K562 (cell line): ENCODE results near the gene IGFBP4. TPM values are rescaled to one million over a fixed set of nuclear protein-coding genes. Genes with fewer than 3 reads are reported as not detected.
A peak's percentile ranks its signal among the peaks of the same experiment; 100 is the strongest.

Experiments used
- ATAC-seq: fragments of 200-7000 bp; cut with Tn5 transposase; 3 replicates; pipeline ENCODE4 v1.9.1; 2020; ENCODE audit warnings: moderate library complexity
- BruUV-seq: library from RNA; stranded (reverse); fragments of 400-500 nt; replicated peaks from 2 replicates; lab custom pipeline; 2021; lab: Mats Ljungman, UMichigan
- CTCF ChIA-PET: fragments of 300-600 bp; formaldehyde crosslinking; extraction: SDS; loops from one replicate; lab custom pipeline; 2021; ENCODE audit warnings: low intra/inter-chr PET ratio; lab: Yijun Ruan, JAX
- POLR2A ChIA-PET: fragments of 300-600, 350-650 bp; sonication (Branson Sonifier 250); formaldehyde crosslinking; extraction: SDS; loops from one replicate; lab custom pipeline; 2021; ENCODE audit warnings: antibody characterized with exemption, inconsistent platforms; lab: Yijun Ruan, JAX
- DNase-seq, 4 experiments: peaks; one replicate each; pipeline versions ENCODE4 v3.0.0 to v3.0.0-alpha.2; 2011 to 2018; ENCODE audit warnings: low spot score in 3 of 4, mixed read lengths in 3 of 4; ENCODE audit errors: extremely low read depth in 1 of 4
- FAIRE-seq: peaks from 2 replicates; lab custom pipeline; 2011; peaks lifted over from hg19 to GRCh38; lab: Jason Lieb, UNC
- H2AFZ ChIP-seq: 2 replicates; pipeline ENCODE4 v1.6.0; 2011; ENCODE audit warnings: low read depth, low read length, control low read depth, inconsistent platforms
- H3K27ac ChIP-seq: fragments of 200-600 bp; 3 replicates; pipeline ENCODE4 v1.8.0; 2011; ENCODE audit warnings: low read depth, mild to moderate bottlenecking, control low read depth, inconsistent platforms, low read length, moderate library complexity, mixed read lengths; ENCODE audit errors: extremely low read depth
- H3K27me3 ChIP-seq, 2 experiments: fragments of 300-600 bp in 1 of 2; 2 replicates in 1 of 2; 3 replicates in 1 of 2; pipeline versions ENCODE4 v1.6.0 to v1.8.0; 2011; ENCODE audit warnings: inconsistent platforms in 2 of 2, low read length in 2 of 2, mild to moderate bottlenecking in 1 of 2, mixed read lengths in 1 of 2, moderate library complexity in 1 of 2; ENCODE audit not compliant: control insufficient read depth in 2 of 2, insufficient read depth in 2 of 2
- H3K36me3 ChIP-seq: fragments of 300-600 bp; 3 replicates; pipeline ENCODE4 v1.8.0; 2011; ENCODE audit warnings: mild to moderate bottlenecking, low read length, inconsistent platforms; ENCODE audit not compliant: control insufficient read depth, insufficient read depth
- H3K4me1 ChIP-seq, 2 experiments: fragments of 200-600 bp in 1 of 2; replicated peaks in 1 of 2; 2 replicates in 1 of 2; 3 replicates in 1 of 2; pipeline versions ENCODE4 v1.5.1 to v1.8.0; 2011; ENCODE audit warnings: inconsistent platforms in 2 of 2, low read length in 2 of 2, mild to moderate bottlenecking in 1 of 2, mixed read lengths in 1 of 2, moderate library complexity in 1 of 2; ENCODE audit not compliant: control insufficient read depth in 2 of 2, insufficient read depth in 2 of 2
- H3K4me2 ChIP-seq: 2 replicates; pipeline ENCODE4 v1.6.1; 2011; ENCODE audit warnings: low read length, control low read depth, inconsistent platforms, mixed read lengths; ENCODE audit not compliant: insufficient read depth
- H3K4me3 ChIP-seq: fragments of 200-600 bp; sonication (generic), shearing (Covaris generic); 2 replicates; pipeline ENCODE4 v1.5.1; 2016; ENCODE audit warnings: control low read depth, inconsistent platforms
- H3K79me2 ChIP-seq: fragments of 200-600 bp; 3 replicates; pipeline ENCODE4 v1.8.0; 2011; ENCODE audit warnings: low read length, inconsistent platforms; ENCODE audit not compliant: control insufficient read depth, insufficient read depth
- H3K9ac ChIP-seq, 2 experiments: 2 replicates each; pipeline versions ENCODE4 v1.6.0 to v1.6.1; 2011; ENCODE audit warnings: low read depth in 2 of 2, low read length in 2 of 2, control low read depth in 1 of 2, inconsistent platforms in 1 of 2, mild to moderate bottlenecking in 1 of 2, mixed read lengths in 1 of 2; ENCODE audit not compliant: insufficient read depth in 1 of 2
- H3K9me1 ChIP-seq: one replicate; pipeline ENCODE4 v1.6.0; 2011; ENCODE audit warnings: inconsistent platforms, mild to moderate bottlenecking, low read length, moderate library complexity; ENCODE audit not compliant: control insufficient read depth, insufficient read depth
- H3K9me3 ChIP-seq: replicated peaks from 2 replicates; pipeline ENCODE4 v1.5.1; 2011; ENCODE audit warnings: low read depth, low read length, inconsistent platforms; ENCODE audit not compliant: control insufficient read depth, insufficient read depth
- H4K20me1 ChIP-seq: replicated peaks from 2 replicates; pipeline ENCODE4 v1.6.1; 2011; ENCODE audit warnings: low read length, inconsistent platforms, mixed read lengths; ENCODE audit not compliant: control insufficient read depth, insufficient read depth
- SP2 ChIP-seq: IDR thresholded peaks from 2 replicates; pipeline ENCODE4 v1.6.1; 2011; ENCODE audit warnings: mild to moderate bottlenecking, low read depth, low read length, moderate library complexity; ENCODE audit not compliant: poor library complexity, severe bottlenecking; ENCODE audit errors: extremely low read depth
- USF2 ChIP-seq: sonication (generic); formaldehyde crosslinking; IDR thresholded peaks from 2 replicates; pipeline ENCODE4 v1.5.0; 2020; ENCODE audit warnings: missing genetic modification reagents
- WGBS: fragments of 100-300 bp; shearing (Covaris generic); methylation state at CpG from one replicate; pipeline ENCODE4 v1.1.6; 2016; ENCODE audit warnings: low coverage, mixed read lengths; ENCODE audit not compliant: insufficient coverage; ENCODE audit errors: missing lambda C conversion rate; 5-methylcytosine and 5-hydroxymethylcytosine counted together
- in situ Hi-C: fragments of 300-500 bp; cut with MboI; formaldehyde crosslinking; loops from 4 replicates; pipeline ENCODE4 v1.15.0; 2018; ENCODE audit warnings: inconsistent platforms, mixed read lengths
- intact Hi-C: fragments of 100-400 bp; cut with micrococcal nuclease; formaldehyde crosslinking; loops from 2 replicates; pipeline ENCODE4 v1.14.2; 2022
- polyA plus RNA-seq, 8 experiments: library from polyadenylated mRNA; depleted of rRNA in 4 of 8; stranded (reverse) in 5 of 8; unstranded in 3 of 8; fragments of >200 nt; fragmentation: Nextera tagmentation in 2 of 8; fragmentation: Illumina TruSeq in 1 of 8; extraction: Ambion mirVana in 2 of 8; extraction: Trizol in 1 of 8; gene quantifications; 2 replicates each; pipeline versions ENCODE4 v1.2.1 to v1.2.3, GENCODE V29; 2011 to 2014; ENCODE audit warnings: inconsistent platforms in 1 of 8, missing spikeins in 1 of 8
- total RNA-seq, 7 experiments: library from RNA; depleted of rRNA in 6 of 7; stranded (reverse); fragments of >200 nt in 6 of 7; fragmentation: Illumina TruSeq in 2 of 7; extraction: Trizol in 2 of 7; gene quantifications; 2 replicates each; pipeline versions ENCODE4 v1.2.1 to v1.2.3, GENCODE V29; 2011 to 2021; ENCODE audit warnings: low replicate concordance in 1 of 7
- TF ChIP-seq, protein P1 (sequence below), 2 experiments: IDR thresholded peaks; 2 replicates each; pipeline ENCODE4 v1.6.1; 2011; ENCODE audit warnings: borderline replicate concordance in 1 of 2, control low read depth in 1 of 2, low read depth in 1 of 2, low read length in 1 of 2, mild to moderate bottlenecking in 1 of 2, mixed read lengths in 1 of 2, moderate library complexity in 1 of 2; ENCODE audit not compliant: insufficient read depth in 1 of 2, insufficient read length in 1 of 2, poor library complexity in 1 of 2, severe bottlenecking in 1 of 2; ENCODE audit errors: extremely low read depth in 1 of 2
- TF ChIP-seq, protein P2 (sequence below): sonication (generic); formaldehyde crosslinking; IDR thresholded peaks from 2 replicates; pipeline ENCODE4 v1.9.0; 2022; ENCODE audit warnings: mild to moderate bottlenecking, missing genetic modification reagents

IGFBP4 gene
- total and polyA plus RNA-seq, 9 of the 15 experiments (the other 6 are each of a cell fraction or from before 2014, with no cell fraction given) = 8.8 to 99.8 (median 18.6) TPM

DNA sequence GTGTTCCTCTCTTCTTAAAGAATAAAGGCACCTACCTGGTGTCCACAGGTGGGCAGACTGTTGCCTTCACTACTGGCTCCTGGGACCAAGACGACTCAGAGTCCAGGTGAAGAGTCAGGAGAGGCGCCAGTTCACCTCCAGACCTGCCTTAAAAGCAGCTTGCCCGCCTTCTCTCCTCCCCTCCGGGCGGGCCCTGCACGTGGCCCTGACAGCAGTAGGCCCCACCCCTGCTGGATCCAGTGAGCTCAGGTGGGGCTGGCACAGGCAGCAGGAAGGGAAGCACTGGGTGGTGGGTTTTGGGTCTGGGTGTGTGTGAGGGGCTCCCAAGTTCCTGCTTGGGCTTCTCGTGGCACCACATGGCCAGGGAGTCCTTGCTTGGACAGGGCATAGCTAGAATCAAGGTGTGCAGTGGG, 58.3 kb downstream of the IGFBP4 start, which contains the start of gene TNS4:
TSS of gene TNS4 (minus strand) at position 125 of the 413 bp plus-strand sequence. CDS start 5,198 bp downstream, outside the sequence.
- ChIA-PET CTCF (no interaction called here), POLR2A (interaction anchor here (0.6 to 1.6 kb wide), 4 partner anchors 10 to 29 kb away, joined by 3 to 5 read pairs (median 3); no protein-coding TSS in a partner anchor)
- Histone ChIP-seq H2AFZ (no peak within 1 kb of the TSS), H3K27ac (no peak within 1 kb of the TSS), H3K79me2 (no peaks in the 10 kb centered on the region), H3K27me3 (no peaks in the 10 kb centered on the region; a peak in 1 of 5 replicates), H4K20me1 (no peaks in the 10 kb centered on the region), H3K4me3 (no peak within 1 kb of the TSS), H3K36me3 (no peaks in the 10 kb centered on the region), H3K9ac (no peak within 1 kb of the TSS; a peak in 1 of 4 replicates), H3K4me2 (no peak within 1 kb of the TSS), H3K4me1 (peaks cover 0 to 8% of the 10 kb centered on the region in 2 experiments; a peak in 2 of 5 replicates), H3K9me1 (peaks cover 4% of the 10 kb centered on the region), H3K9me3 (no peaks in the 10 kb centered on the region)
- intact Hi-C loops (no loop called here), in situ Hi-C loops (no loop called here)
- 28% methylated on average over 7 of the region's 7 CpGs for WGBS
- DNase-seq (peak in 2 of 4 experiments; percentile 42 to 47), FAIRE-seq (no peak), ATAC-seq (no peak)
- BruUV-seq = no TSS peak
- TF ChIP-seq, protein P1, sequence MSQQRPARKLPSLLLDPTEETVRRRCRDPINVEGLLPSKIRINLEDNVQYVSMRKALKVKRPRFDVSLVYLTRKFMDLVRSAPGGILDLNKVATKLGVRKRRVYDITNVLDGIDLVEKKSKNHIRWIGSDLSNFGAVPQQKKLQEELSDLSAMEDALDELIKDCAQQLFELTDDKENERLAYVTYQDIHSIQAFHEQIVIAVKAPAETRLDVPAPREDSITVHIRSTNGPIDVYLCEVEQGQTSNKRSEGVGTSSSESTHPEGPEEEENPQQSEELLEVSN (IDR thresholded peaks at IDR 0.05; ENCODE audit: borderline replicate concordance in 1 of 2, extremely low read depth in 1 of 2, insufficient read depth in 1 of 2, insufficient read length in 1 of 2, low read depth in 1 of 2, low read length in 1 of 2, poor library complexity in 1 of 2, severe bottlenecking in 1 of 2) = peak in 1 of 2 experiments; percentile 13
- TF ChIP-seq USF2 (CRISPR knock-in tag) = peak; percentile 19; the same call in 1 of the 2 replicates
- TF ChIP-seq, protein P2, sequence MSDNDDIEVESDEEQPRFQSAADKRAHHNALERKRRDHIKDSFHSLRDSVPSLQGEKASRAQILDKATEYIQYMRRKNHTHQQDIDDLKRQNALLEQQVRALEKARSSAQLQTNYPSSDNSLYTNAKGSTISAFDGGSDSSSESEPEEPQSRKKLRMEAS (CRISPR knock-in tag) = 0 out of 2 replicates have a peak, but pooled peaks have one; percentile 17
- TF ChIP-seq SP2 = no peak
